SJSA1 (cell line): ENCODE results near the gene ZNF780B. TPM values are rescaled to one million over a fixed set of nuclear protein-coding genes. Genes with fewer than 3 reads are reported as not detected.
"Not testable (repeated sequence)": the region's sequence is repeated elsewhere in the genome, so short reads cannot be mapped to it uniquely, and the experiment has no call there.

Source experiments
- DNase-seq, 2 experiments: peaks; one replicate each; pipeline ENCODE4 v3.0.0-alpha.2; 2015 to 2020; ENCODE audit warnings: low spot score in 2 of 2, low read depth in 1 of 2
- H3K27ac ChIP-seq: fragments of 250-450 bp; sonication (Bioruptor Pico); 2 replicates; pipeline ENCODE4 v1.5.1; 2020; ENCODE audit warnings: mild to moderate bottlenecking, moderate library complexity
- H3K27me3 ChIP-seq: fragments of 250-450 bp; sonication (Bioruptor Pico); replicated peaks from 2 replicates; pipeline ENCODE4 v1.5.1; 2020; ENCODE audit warnings: mild to moderate bottlenecking, moderate library complexity
- H3K36me3 ChIP-seq: fragments of 250-450 bp; sonication (Bioruptor Pico); 2 replicates; pipeline ENCODE4 v1.5.1; 2020; ENCODE audit warnings: mild to moderate bottlenecking
- H3K4me1 ChIP-seq: fragments of 250-450 bp; sonication (Bioruptor Pico); replicated peaks from 2 replicates; pipeline ENCODE4 v1.6.1; 2021; ENCODE audit warnings: mild to moderate bottlenecking
- H3K4me3 ChIP-seq: fragments of 250-450 bp; sonication (Bioruptor Pico); 2 replicates; pipeline ENCODE4 v1.5.1; 2020; ENCODE audit warnings: mild to moderate bottlenecking
- H3K9me3 ChIP-seq: fragments of 250-450 bp; sonication (Bioruptor Pico); replicated peaks from 2 replicates; pipeline ENCODE4 v1.5.1; 2020; ENCODE audit warnings: mild to moderate bottlenecking
- total RNA-seq: library from RNA; depleted of rRNA; stranded (reverse); fragments of >200 nt; shearing (Covaris generic); gene quantifications from 2 replicates; pipeline ENCODE4 v1.2.3, GENCODE V29; 2014

The ZNF780B gene
- total RNA-seq, 1 experiment from 2014 or later: 17.1 TPM

GRCh38 chr19:40078377-40078776, 22.3 kb upstream of the ZNF780B start:
- no peak overlapping the region for H3K4me3 ChIP-seq
- H3K36me3 ChIP-seq: peaks cover 84% of the 10 kb centered on the region

GRCh38 chr19:40070058-40070457, 14.0 kb upstream of the ZNF780B start:
- H3K27me3 ChIP-seq: no peaks in the 10 kb centered on the region
- no peak overlapping the region for H3K27ac ChIP-seq
- H3K4me1 ChIP-seq: no peaks in the 10 kb centered on the region
- peaks cover 4% of the 10 kb centered on the region; the same call in 1 of the 2 replicates for H3K9me3 ChIP-seq
- no peak for DNase-seq
- H3K36me3 ChIP-seq: peaks cover 19% of the 10 kb centered on the region
- no peak overlapping the region for H3K4me3 ChIP-seq

More at GRCh38 chr19:40078377-40078776, 22.3 kb upstream of the ZNF780B start:
- no peak for DNase-seq
- H3K27ac ChIP-seq: no peak overlapping the region
- no peaks in the 10 kb centered on the region for H3K27me3 ChIP-seq
- no peaks in the 10 kb centered on the region for H3K4me1 ChIP-seq
- peaks cover 3% of the 10 kb centered on the region for H3K9me3 ChIP-seq

- H3K4me3 ChIP-seq: no peak overlapping the region
- no peaks in the 10 kb centered on the region; the same call in none of the 2 replicates for H3K36me3 ChIP-seq
- no peak for DNase-seq
- no peaks in the 10 kb centered on the region for H3K27me3 ChIP-seq
- H3K9me3 ChIP-seq: 0 out of 2 replicates have a peak, but pooled peaks cover 4% of the 10 kb centered on the region
- H3K4me1 ChIP-seq: no peaks in the 10 kb centered on the region
- no peak overlapping the region for H3K27ac ChIP-seq
Measured at GRCh38 chr19:40059624-40060023, 3.6 kb upstream of the ZNF780B start.

- Histone ChIP-seq H3K27ac (no peak overlapping the region), H3K27me3 (no peaks in the 10 kb centered on the region), H3K36me3 (peaks cover 6% of the 10 kb centered on the region), H3K9me3 (peaks cover 10% of the 10 kb centered on the region; the same call in 1 of the 2 replicates), H3K4me1 (no peaks in the 10 kb centered on the region), H3K4me3 (no peak overlapping the region)
- DNase-seq: no peak
Measured at GRCh38 chr19:40057166-40057565, 1.1 kb upstream of the ZNF780B start.

GRCh38 chr19:40056505-40056904, 474 bp upstream of the ZNF780B start:
- H3K27ac ChIP-seq: no peak overlapping the region
- no peak for DNase-seq
- no peaks in the 10 kb centered on the region for H3K27me3 ChIP-seq
- no peaks in the 10 kb centered on the region for H3K4me1 ChIP-seq
- peaks cover 6% of the 10 kb centered on the region for H3K36me3 ChIP-seq
- H3K4me3 ChIP-seq: peak overlapping the region; percentile 66
- peaks cover 10% of the 10 kb centered on the region; the same call in 1 of the 2 replicates for H3K9me3 ChIP-seq

- no peak overlapping the region for H3K27ac ChIP-seq
- no peaks in the 10 kb centered on the region for H3K27me3 ChIP-seq
- H3K36me3 ChIP-seq: peaks cover 10% of the 10 kb centered on the region
- peaks cover 14% of the 10 kb centered on the region for H3K9me3 ChIP-seq
- DNase-seq: no peak
- peak overlapping the region; percentile 66 for H3K4me3 ChIP-seq
- no peaks in the 10 kb centered on the region for H3K4me1 ChIP-seq
Measured at GRCh38 chr19:40055049-40055448, 982 bp downstream of the ZNF780B start.

- DNase-seq: no peak
- Histone ChIP-seq H3K36me3 (peaks cover 11% of the 10 kb centered on the region), H3K27me3 (no peaks in the 10 kb centered on the region), H3K9me3 (peaks cover 13% of the 10 kb centered on the region), H3K27ac (no peak overlapping the region), H3K4me1 (no peaks in the 10 kb centered on the region), H3K4me3 (no peak overlapping the region)
Measured at GRCh38 chr19:40054632-40055031, 1.4 kb downstream of the ZNF780B start.

- H3K27ac ChIP-seq: no peak overlapping the region
- DNase-seq: no peak
- no peaks in the 10 kb centered on the region for H3K27me3 ChIP-seq
- peaks cover 16% of the 10 kb centered on the region for H3K9me3 ChIP-seq
- no peak overlapping the region for H3K4me3 ChIP-seq
- peaks cover 19% of the 10 kb centered on the region for H3K36me3 ChIP-seq
- no peaks in the 10 kb centered on the region for H3K4me1 ChIP-seq
Measured at GRCh38 chr19:40053491-40053890, 2.5 kb downstream of the ZNF780B start.

- peaks cover 39% of the 10 kb centered on the region for H3K36me3 ChIP-seq
Measured at GRCh38 chr19:40041718-40042117, 14.3 kb downstream of the ZNF780B start.

GRCh38 chr19:40038047-40038446, 18.0 kb downstream of the ZNF780B start:
- not testable (repeated sequence) for DNase-seq, H3K4me3 ChIP-seq, H3K27ac ChIP-seq, H3K4me1 ChIP-seq, H3K27me3 ChIP-seq
- H3K36me3 ChIP-seq: peaks cover 15% of the 10 kb centered on the region; the same call in 1 of the 2 replicates
- peaks cover 18% of the 10 kb centered on the region for H3K9me3 ChIP-seq

More at GRCh38 chr19:40041718-40042117, 14.3 kb downstream of the ZNF780B start:
- not testable (repeated sequence) for DNase-seq, H3K27me3 ChIP-seq, H3K4me1 ChIP-seq, H3K27ac ChIP-seq, H3K4me3 ChIP-seq
- peaks cover 17% of the 10 kb centered on the region for H3K9me3 ChIP-seq

GRCh38 chr19:40035996-40036395, 20.0 kb downstream of the ZNF780B start:
- Histone ChIP-seq H3K36me3 (peaks cover 13% of the 10 kb centered on the region; the same call in 1 of the 2 replicates), H3K27me3 (no peaks in the 10 kb centered on the region), H3K9me3 (peaks cover 20% of the 10 kb centered on the region), H3K4me1 (no peaks in the 10 kb centered on the region), H3K4me3 (no peak overlapping the region), H3K27ac (no peak overlapping the region)
- DNase-seq: no peak

GRCh38 chr19:40033989-40034560, 22.0 kb downstream of the ZNF780B start:
- H3K36me3 ChIP-seq: peaks cover 13% of the 10 kb centered on the region; the same call in 1 of the 2 replicates
- no peaks in the 10 kb centered on the region for H3K27me3 ChIP-seq
- no peak overlapping the region for H3K4me3 ChIP-seq
- H3K27ac ChIP-seq: no peak overlapping the region
- DNase-seq: no peak
- H3K9me3 ChIP-seq: peaks cover 21% of the 10 kb centered on the region
- H3K4me1 ChIP-seq: no peaks in the 10 kb centered on the region

GRCh38 chr19:40026597-40026970, 29.4 kb downstream of the ZNF780B start:
- no peak overlapping the region for H3K4me3 ChIP-seq
- peaks cover 33% of the 10 kb centered on the region for H3K9me3 ChIP-seq
- H3K36me3 ChIP-seq: no peaks in the 10 kb centered on the region
- no peak overlapping the region for H3K27ac ChIP-seq
- no peaks in the 10 kb centered on the region for H3K4me1 ChIP-seq
- no peak for DNase-seq
- H3K27me3 ChIP-seq: no peaks in the 10 kb centered on the region

GRCh38 chr19:40025938-40026596, 30.0 kb downstream of the ZNF780B start:
- Histone ChIP-seq H3K27me3 (no peaks in the 10 kb centered on the region), H3K27ac (no peak overlapping the region), H3K9me3 (peaks cover 33% of the 10 kb centered on the region), H3K36me3 (no peaks in the 10 kb centered on the region), H3K4me3 (no peak overlapping the region), H3K4me1 (no peaks in the 10 kb centered on the region)
- DNase-seq: no peak
